ENCODE measurements around the gene KCNT2. TPM values are rescaled to one million over a fixed set of nuclear protein-coding genes. Genes with fewer than 3 reads are reported as not detected.

The KCNT2 gene
- total RNA-seq, 1 experiment from 2014 or later: 9.1 TPM

DNA sequence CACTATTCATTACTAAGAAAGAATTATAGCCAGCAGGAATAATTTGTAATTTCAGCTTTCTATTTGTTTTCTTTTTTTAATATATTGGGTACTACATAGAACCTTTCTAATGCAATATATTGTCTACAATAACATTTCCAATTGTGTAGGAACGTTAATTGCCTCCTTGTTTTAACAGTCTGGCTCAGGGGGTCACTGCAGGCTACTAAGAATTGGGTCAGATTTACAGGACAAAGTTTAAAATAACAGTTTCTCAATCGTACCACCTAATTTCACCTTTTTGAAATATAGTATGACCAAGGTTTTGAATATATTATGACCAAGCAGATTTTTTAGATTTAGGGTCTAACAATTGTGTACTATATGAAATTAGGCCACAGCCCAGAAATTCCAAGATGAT lies 46.0 kb upstream of the KCNT2 start:
- H3K27me3 ChIP-seq (ENCODE audit: insufficient read depth, low read length): no peaks in the 10 kb centered on the region
- no CpG with 5 or more reads among the region's 2 CpGs for WGBS (ENCODE audit: extremely low coverage, insufficient read length, low lambda C conversion rate)
- H3K79me2 ChIP-seq (ENCODE audit: insufficient read depth, low read length): no peaks in the 10 kb centered on the region
- Mint-ChIP-seq H3K4me1 (peaks cover 5 to 6% of the 10 kb centered on the region in 2 experiments), H3K4me3 (no peak overlapping the region), H3K36me3 (ENCODE audit: insufficient read depth in 1 of 3, low read depth in 3 of 3) (no peaks in the 10 kb centered on the region), H3K9me3 (no peaks in the 10 kb centered on the region), H3K27me3 (ENCODE audit: low read depth) (no peaks in the 10 kb centered on the region), H3K27ac (no peak overlapping the region)
- H4K5ac ChIP-seq (ENCODE audit: insufficient read length, low read depth, low read length): no peak overlapping the region
- H3K18ac ChIP-seq (ENCODE audit: insufficient read length, low read depth, low read length): no peak overlapping the region
- no peaks in the 10 kb centered on the region for H3K9me3 ChIP-seq (ENCODE audit: control insufficient read depth, low read depth, low read length)
- H3K9ac ChIP-seq (ENCODE audit: extremely low read depth, insufficient read length, low read length): no peak overlapping the region
- no peak overlapping the region for H2BK20ac ChIP-seq (ENCODE audit: low read depth, low read length, poor library complexity, severe bottlenecking)
- no peaks in the 10 kb centered on the region for H3K23me2 ChIP-seq (ENCODE audit: insufficient read length, low read depth, low read length, poor library complexity, severe bottlenecking)
- H2BK5ac ChIP-seq (ENCODE audit: insufficient read length, low read length): no peak overlapping the region
- no peak overlapping the region for H3K27ac ChIP-seq (ENCODE audit: insufficient read length, low read depth, low read length)
- no peak for DNase-seq
- H3K56ac ChIP-seq (ENCODE audit: insufficient read length, low read depth, low read length): no peak overlapping the region
- no peak overlapping the region for H2AK5ac ChIP-seq (ENCODE audit: insufficient read length, low read length)
- no peak overlapping the region for H4K91ac ChIP-seq (ENCODE audit: insufficient read length, low read depth, low read length)
- H4K20me1 ChIP-seq (ENCODE audit: control insufficient read depth, insufficient read depth, insufficient read length): no peaks in the 10 kb centered on the region
- H3K4me1 ChIP-seq (ENCODE audit: insufficient read depth, low read length): no peaks in the 10 kb centered on the region
- H2BK120ac ChIP-seq (ENCODE audit: low read depth, low read length, poor library complexity, severe bottlenecking): no peak overlapping the region
- no peak overlapping the region for H2BK15ac ChIP-seq (ENCODE audit: low read depth, low read length)
- no peak overlapping the region for H3K4me2 ChIP-seq (ENCODE audit: insufficient read depth, insufficient read length, low read length)
- H3K14ac ChIP-seq (ENCODE audit: insufficient read depth, low read length): no peak overlapping the region
- H4K8ac ChIP-seq (replicated peaks; ENCODE audit: insufficient read length, low read depth, low read length): no peak overlapping the region
- H2AFZ ChIP-seq (ENCODE audit: low read length): no peak overlapping the region
- no peak overlapping the region for H3K23ac ChIP-seq (ENCODE audit: insufficient read length, low read depth, low read length)
- TF ChIP-seq, protein P1, sequence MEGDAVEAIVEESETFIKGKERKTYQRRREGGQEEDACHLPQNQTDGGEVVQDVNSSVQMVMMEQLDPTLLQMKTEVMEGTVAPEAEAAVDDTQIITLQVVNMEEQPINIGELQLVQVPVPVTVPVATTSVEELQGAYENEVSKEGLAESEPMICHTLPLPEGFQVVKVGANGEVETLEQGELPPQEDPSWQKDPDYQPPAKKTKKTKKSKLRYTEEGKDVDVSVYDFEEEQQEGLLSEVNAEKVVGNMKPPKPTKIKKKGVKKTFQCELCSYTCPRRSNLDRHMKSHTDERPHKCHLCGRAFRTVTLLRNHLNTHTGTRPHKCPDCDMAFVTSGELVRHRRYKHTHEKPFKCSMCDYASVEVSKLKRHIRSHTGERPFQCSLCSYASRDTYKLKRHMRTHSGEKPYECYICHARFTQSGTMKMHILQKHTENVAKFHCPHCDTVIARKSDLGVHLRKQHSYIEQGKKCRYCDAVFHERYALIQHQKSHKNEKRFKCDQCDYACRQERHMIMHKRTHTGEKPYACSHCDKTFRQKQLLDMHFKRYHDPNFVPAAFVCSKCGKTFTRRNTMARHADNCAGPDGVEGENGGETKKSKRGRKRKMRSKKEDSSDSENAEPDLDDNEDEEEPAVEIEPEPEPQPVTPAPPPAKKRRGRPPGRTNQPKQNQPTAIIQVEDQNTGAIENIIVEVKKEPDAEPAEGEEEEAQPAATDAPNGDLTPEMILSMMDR (conservative IDR thresholded peaks at IDR 0.05): no peak
- H3K79me1 ChIP-seq (ENCODE audit: insufficient read depth, low read depth, low read length, poor library complexity, severe bottlenecking): no peaks in the 10 kb centered on the region
- H3T11ph ChIP-seq (ENCODE audit: low read length): no peak overlapping the region
- H3K4ac ChIP-seq (ENCODE audit: low read depth, low read length): no peak overlapping the region
- H2BK12ac ChIP-seq (ENCODE audit: insufficient read length, low read depth, low read length): no peak overlapping the region

Data from H9 (cell line).